Right ventricle myocardium inferior (tissue), 1 donor: ENCODE data around the gene UBTD1. TPM values are rescaled to one million over a fixed set of nuclear protein-coding genes. Genes with fewer than 3 reads are reported as not detected.
"Not testable (repeated sequence)": the region's sequence is repeated elsewhere in the genome, so short reads cannot be mapped to it uniquely, and the experiment has no call there.

ENCODE experiments used
- ATAC-seq: fragments of 200-7000 bp; cut with Tn5 transposase; one replicate; pipeline ENCODE4 v1.9.1; 2020; ENCODE audit warnings: mild to moderate bottlenecking, moderate library complexity
- DNase-seq: peaks from one replicate; pipeline ENCODE4 v3.0.0; 2021; ENCODE audit errors: missing footprints
- intact Hi-C: fragments of 100-400 bp; cut with DNase I; formaldehyde crosslinking; loops from one replicate; pipeline ENCODE4 v1.11.0; 2022
- total RNA-seq: library from RNA; stranded (reverse); fragmentation: NEBNext Ultra II Directional; extraction: Animal tissue kit (Norgen Biotek cat#: 25700); gene quantifications from one replicate; pipeline ENCODE4 v1.2.1, GENCODE V29; 2021
- donor health status: DM: no; HTN: yes; CAD: no; lungs with severe emphysema.

Gene UBTD1
- total RNA-seq, 1 donor from 2014 or later: 26.6 TPM

DNA sequence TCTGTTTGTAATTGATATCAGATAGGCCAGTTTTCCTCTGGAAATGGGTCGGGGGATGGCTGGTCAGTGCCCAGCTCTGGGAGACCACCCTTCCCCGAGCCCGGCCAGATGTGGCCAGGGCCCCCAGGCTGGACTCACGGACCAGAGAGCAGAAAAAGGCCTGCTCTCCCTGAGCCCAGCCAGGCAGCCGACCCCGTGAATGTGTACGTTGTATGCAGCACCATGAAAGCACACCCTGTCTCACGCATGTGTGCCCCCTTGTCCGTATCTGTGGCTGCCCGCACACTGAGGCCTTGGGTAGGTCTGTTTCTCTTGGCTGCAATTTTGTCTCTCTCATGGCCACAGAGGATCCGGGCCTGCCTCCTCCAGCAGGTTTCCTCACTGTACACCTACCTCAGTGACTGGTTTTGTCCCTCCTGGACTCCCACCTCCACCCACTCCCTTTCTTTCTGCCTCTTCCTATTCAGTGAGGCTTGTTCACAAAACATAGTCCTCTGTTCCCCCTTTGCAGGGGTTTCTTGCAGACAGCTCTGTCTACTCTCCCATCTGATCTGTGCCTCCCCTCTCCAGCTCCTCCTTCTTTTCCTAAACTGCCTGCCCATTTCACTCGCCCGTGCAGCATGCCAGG is 50.2 kb downstream of the UBTD1 start:
- intact Hi-C loops: loop anchor here (5.0 kb wide), 1 partner anchor 142 kb away; no protein-coding TSS in a partner anchor
- DNase-seq: no peak
- ATAC-seq: no peak

DNA sequence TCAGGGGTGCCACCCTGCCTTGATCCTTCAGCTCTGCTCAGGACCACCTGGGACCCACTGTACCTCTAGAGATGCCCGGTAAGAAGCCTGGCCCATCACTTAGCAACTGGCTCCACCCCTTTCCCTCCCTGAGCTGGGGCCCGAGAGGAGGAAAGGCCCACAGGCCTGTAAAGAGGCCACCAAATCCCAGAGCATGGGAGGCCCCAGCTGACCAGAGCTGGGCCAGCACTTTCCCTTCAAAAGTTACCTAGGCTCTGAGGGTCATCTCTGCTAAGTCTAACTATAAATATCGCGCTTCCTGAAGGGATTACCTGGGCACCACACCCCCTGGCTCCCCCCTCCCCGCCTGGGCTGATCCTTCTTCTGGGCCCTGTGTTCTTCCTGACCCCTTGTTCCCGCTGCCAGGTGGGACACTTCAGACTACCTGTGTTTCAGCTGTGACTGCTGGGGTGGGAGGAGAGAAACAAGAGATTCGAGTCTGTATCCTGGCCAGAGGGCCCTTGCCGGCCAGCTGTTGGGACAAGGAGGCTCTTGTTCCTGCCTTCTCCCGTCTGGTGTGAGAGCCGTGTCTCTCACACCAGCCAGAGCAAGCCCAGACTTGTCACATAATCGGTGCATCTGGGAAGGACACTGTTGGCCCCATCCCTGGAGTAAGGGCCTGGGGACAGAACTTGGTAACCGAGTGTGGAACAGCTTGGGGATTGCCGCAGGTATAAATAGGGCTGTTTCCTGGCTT is 51.0 kb downstream of the UBTD1 start:
- intact Hi-C loops: loop anchor here (5.0 kb wide), 2 partner anchors 52 to 142 kb away; partner anchors contain the start of genes MMS19 and UBTD1
- no peak for DNase-seq
- ATAC-seq: peak; percentile 47

DNA sequence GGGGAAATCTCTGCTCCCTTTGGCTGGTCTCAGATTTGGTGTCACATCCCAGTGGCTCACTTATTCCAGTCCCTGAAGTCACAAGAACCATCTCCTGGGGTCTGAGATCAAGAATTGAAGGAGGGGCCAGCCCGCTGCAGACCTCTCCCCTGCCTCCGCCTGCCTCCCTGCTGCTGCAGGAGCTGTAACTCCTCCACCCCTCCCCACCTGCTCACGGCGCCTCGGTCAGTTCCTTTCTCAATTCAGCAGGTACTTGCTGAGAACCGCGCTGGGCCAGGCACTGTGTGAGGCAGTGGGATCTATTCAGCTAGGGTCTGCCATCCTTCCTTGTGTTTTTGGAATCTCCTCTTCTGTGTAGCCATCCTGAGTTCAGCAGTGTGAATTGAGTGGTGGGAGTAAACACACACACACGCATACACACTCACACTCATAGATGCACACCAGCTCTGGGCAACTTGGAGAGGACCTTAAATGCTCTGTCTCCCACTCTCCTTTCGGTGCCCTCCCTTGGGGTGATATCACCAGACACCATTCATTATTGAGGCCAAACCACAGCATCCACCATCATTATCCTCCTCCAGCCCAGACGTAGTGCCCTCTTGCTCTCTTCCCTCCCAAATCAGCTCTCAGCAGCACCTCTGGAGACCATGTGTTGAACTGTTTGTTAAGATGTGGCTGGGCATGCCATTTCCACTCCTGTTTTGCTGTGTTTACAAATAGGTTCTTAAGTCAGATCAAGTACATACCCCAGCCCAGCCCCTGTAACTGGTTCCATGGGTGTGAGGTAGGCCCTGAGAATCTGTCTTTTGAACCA is 51.8 kb downstream of the UBTD1 start:
- intact Hi-C loops: loop anchor here (5.0 kb wide), 1 partner anchor 53 kb away; the partner anchor contains the start of genes MMS19 and UBTD1
- no peak for ATAC-seq
- no peak for DNase-seq

DNA sequence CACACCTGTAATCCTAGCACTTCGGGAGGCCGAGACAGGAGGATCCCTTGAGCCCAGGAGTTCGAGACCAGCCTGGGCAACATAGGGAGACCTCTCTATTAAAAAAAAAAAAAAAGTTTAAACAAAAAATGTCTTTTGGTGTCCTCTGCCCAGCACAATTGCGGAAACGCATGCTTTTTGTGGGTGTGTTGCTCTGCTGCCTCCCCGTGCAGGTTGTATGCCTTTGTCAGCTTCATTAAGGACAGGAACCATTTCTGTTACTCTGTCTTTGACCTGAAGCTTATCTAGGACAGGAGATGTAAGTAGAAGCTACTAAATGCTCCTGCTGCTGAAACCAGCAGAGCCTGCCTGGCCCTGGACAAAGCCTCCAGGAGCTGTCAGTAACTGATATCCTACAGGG is 52.5 kb downstream of the UBTD1 start:
- peak; percentile 51 for DNase-seq
- intact Hi-C loops: loop anchor here (5.0 kb wide), 1 partner anchor 54 kb away; the partner anchor contains the start of genes MMS19 and UBTD1
- no peak for ATAC-seq

DNA sequence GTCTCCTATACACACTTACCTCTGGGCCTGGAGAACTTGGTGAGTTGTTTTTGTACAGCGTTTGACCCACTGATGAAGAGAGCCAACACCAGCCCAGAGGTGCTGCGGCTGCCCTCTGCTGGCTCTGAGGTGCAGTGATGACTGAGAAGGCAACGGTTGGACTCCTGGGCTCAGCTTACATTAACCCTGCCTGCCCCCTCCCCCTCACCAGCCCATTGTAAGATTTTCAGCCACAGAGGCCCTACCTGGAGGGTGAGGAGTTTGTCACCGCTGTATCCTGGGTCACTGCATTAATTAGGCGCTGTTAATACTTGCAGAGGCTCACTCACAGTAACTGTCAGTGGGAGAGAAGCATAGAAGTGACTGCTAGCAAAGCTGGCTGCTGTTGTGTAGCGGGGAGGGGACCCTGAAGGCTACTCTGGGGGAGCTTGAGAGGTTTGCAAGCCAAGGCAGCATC is 54.9 kb downstream of the UBTD1 start:
- intact Hi-C loops: loop anchor here (1.0 to 5.0 kb wide), 2 partner anchors 56 to 90 kb away; partner anchors contain the start of genes MMS19 and UBTD1
- DNase-seq (peak; percentile 84), ATAC-seq (peak; percentile 86)

DNA sequence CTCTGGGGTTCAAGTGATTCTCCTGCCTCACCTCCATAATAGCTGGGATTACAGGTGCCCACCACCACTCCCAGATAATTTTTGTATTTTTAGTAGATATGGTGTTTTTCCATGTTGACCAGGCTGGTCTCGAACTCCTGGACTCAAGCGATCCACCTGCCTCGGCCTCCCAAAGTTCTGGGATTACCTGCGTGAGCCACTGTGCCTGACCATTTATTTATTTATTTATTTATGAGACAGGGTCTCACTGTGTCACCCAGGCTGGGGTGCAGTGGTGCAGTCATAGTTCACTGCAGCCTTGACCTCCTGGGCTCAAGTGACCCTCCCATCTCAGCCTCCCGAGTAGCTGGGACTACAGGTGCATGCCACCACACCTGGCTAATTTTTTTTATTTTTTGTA is 55.6 kb downstream of the UBTD1 start:
- intact Hi-C loops: loop anchor here (5.0 kb wide), 1 partner anchor 57 kb away; the partner anchor contains the start of genes MMS19 and UBTD1
- not testable (repeated sequence) for DNase-seq, ATAC-seq

DNA sequence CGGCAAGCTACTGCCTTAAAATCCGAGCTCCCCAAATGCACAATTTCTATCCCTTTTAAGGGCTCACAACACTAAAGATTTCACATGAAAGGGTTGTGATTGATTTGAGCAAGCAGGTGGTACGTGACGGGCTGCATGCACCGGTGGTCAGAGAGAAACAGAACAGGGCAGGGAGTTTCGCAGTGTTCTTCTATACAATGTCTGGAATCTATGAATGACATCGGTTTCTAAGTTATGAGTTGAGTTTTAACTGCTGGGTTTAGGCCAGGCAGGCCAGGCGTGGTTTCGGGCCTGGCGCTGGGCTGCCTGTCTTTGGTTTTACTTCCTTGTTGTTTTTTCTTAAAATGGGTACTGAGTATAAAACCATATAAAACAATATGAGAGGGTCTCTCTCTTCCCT is 56.8 kb downstream of the UBTD1 start:
- ATAC-seq, intact Hi-C loops, DNase-seq: not testable (repeated sequence)

DNA sequence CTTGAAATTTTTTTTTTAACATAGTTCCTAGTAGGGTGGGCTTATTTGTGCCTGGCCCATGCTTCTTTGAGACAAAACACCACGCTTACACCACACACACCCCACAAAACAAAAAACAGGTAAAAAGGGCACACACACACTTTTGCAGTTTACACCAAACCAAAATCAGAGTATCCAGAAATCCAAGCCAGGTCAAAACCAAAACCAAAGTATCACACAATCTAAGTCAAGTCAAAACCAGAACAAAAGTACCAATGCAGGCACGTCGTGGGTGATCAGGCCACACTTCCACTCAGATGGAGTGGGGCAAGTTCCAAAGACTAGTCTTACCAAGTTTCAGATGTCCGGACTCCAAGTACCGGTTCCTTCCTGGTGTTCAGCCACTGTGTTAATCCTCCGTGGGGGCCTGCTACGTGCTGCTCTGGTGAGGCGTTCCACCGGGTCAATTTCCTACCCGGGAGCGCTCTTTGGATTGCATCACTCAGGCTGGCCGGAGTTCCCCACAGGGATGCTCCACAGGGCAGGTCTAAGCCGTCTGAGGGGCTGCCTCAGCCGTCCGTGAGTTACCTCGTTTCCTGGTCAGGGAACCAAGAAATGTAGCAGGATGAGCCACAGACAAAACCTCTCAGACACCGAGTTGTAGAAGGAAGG is 62.1 kb downstream of the UBTD1 start:
- DNase-seq: peak; percentile 69
- ATAC-seq, intact Hi-C loops: not testable (repeated sequence)

DNA sequence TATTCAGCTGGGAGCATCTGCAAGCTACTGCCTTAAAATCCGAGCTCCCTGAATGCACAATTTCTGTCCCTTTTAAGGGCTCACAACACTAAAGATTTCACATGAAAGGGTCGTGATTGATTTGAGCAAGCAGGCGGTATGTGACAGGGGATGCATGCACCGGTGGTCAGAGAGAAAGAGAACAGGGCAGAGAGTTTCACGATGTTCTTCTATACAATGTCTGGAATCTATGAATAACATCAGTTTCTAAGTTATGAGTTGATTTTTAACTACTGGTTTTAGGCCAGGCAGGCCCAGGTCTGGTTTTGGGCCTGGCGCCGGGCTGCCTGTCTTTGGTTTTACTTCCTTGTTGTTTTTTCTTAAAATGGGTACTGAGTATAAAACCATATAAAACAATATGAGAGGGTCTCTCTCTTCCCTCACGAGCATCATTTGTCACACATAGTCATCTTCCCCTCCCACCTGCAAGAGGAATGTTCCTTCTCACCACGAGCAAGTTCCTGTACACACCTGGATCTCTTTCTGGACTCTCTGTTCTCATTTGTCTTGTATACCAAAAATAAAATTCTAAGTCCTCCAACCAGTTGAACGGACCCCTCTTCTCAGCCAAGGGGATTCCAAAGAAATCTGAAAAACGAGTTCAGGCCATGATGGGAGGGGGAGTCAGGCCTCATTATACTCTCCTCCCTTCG is 62.8 kb downstream of the UBTD1 start:
- intact Hi-C loops, DNase-seq, ATAC-seq: not testable (repeated sequence)

DNA sequence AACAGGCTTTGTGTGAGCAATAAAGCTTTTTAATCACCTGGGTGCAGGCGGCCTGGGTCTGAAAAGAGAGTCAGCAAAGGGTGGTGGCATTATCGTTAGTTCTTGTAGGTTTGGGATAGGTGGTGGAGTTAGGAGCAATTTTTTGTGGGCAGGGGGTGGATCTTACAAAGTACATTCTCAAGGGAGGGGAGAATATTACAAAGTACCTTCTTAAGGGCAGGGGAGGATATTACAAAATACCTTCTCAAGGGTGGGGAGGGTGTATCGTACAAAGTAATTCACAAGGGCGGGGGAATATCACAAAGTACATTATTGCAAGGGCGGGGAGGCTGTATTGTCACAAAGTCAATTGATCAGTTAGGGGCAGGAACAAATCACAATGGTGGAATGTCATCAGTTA is 63.6 kb downstream of the UBTD1 start:
- ATAC-seq, intact Hi-C loops: not testable (repeated sequence)
- peak; percentile 27 for DNase-seq

DNA sequence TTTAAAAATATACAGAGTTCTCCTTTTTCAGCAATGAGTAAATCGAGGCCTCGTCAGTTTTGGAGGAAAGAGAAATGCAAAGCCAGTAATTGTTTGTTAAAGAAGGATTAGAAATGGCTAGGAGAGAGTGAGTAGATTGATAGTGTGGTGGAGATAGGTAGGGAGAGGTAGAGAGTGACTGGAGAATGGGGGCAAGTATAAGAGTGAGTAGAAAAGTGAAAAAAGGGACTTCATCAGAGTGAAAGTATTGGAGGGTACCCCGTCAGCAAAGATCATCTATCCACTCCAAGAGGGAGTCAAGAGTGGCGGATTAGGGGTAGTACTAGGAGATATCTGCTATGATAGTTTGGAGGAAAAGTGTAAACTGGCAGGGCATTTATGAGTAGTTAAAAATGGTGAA is 64.6 kb downstream of the UBTD1 start:
- no peak for ATAC-seq
- intact Hi-C loops: no loop called here
- DNase-seq: no peak

DNA sequence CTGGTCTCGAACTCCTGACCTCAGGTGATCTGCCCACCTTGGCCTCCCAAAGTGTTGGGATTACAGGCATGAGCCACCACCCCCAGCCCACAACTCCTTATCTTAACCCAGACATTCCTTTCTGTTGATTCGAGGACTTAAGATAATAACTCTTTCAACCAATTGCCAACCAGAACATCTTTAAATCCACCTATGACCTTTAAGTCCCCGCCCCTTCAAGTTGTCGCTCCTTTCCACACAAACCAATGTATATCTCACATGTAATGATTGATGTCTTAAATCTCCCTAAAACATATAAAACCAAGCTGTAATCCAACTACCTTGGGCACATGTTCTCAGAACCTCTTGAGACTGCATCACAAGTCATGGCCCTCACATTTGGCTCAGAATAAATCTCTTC is 66.1 kb downstream of the UBTD1 start:
- ATAC-seq (no peak), DNase-seq (no peak)
- intact Hi-C loops: no loop called here

DNA sequence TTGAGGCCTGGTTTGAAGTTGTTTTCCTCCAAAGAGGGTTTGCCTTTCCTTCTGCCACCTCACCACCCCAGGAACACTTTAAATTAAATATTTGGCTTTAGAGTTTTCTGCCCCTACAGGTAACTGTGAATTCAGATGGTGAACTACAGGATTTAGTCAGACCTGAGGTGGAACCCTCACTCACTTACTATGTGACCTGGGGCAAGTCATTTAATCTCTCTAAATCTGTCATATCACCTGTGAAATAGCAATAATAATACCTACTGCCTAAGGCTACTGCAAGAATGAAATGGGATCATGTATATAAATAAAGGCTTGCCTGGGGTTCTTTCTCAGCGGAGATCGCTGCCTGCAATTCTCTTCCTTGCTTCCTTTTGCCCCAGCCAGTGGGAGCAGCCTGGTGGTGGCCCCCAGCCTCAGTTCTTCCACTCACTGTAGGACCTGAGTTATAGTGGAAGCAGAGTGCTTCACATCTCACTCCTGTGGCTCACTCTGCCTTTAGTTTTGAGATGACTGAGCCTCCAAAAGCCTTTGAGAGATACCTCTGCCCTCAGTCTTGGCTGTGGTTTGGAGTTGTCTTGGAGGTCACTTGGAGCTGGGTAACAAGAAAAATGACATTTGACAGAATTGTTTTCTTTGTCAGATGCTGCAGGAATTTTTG is 67.7 kb downstream of the UBTD1 start:
- DNase-seq (no peak), ATAC-seq (no peak)
- intact Hi-C loops: no loop called here

DNA sequence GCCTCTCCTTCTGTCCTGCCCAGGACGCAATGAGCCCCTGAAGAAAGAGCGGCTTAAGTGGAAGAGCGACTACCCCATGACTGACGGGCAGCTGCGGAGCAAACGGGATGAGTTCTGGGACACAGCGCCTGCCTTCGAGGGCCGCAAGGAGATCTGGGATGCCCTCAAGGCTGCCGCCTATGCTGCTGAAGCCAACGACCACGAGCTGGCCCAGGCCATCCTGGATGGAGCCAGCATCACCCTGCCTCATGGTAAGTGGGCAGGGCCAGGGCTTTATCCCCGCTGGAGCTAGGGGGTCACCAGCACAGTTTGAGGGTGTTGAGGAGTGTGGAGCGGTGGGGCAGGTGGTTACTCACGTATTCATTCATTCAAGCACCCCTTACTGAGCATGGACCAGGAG is 69.2 kb downstream of the UBTD1 start:
- DNase-seq (no peak), ATAC-seq (no peak)
- intact Hi-C loops: no loop called here

DNA sequence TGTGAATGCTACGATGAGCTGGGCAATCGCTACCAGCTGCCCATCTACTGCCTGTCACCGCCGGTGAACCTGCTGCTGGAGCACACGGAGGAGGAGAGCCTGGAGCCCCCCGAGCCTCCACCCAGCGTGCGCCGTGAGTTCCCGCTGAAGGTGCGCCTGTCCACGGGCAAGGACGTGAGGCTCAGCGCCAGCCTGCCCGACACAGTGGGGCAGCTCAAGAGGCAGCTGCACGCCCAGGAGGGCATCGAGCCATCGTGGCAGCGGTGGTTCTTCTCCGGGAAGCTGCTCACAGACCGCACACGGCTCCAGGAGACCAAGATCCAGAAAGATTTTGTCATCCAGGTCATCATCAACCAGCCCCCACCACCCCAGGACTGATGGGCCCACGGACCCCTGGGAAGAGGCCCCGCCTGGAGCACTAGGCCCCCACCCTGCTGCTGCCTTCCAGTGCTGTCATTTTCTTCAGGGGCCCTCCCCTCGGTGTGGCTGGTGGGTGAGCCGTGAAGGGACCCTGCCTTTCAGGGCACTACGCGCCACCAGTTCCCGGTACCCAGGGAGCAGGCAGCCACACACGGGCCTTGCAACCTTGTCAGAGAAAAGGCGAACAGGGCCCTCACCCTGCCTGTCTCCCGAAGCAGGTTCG is 71.5 kb downstream of the UBTD1 start:
- DNase-seq (peak; percentile 49), ATAC-seq (no peak)
- intact Hi-C loops: no loop called here

DNA sequence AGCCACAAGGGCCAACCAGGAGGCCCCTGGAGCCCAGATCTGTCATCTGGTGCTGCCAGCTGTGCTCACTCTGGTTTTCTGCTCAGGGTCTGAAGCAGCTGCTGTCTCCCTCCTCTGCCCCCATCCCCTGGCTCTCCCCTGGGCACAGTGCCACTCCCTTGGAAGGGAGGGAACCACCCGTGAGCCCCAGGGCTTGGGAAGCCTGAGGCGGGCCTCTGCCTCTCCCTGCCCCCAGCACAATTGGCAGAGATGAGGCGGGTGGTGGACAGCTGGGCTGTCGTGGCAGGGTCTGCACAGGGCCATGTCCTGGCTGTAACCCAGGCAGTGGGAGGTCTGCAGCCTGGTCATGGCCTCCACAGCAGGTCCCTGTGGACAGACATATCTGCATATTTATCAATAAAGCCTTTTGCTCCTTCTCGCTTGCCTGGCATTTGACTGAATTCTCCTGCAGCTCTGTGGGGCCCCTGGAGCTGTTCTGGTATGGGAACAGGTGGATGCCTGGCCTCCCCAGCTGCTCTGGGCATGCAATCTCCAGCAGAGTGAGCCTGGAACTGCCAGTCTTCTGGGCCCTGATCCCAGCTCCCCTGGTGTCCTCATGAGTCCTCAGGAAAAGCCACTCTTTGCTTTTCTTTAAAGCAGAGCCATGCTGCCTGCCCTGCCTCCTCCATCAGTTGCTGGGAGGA is 72.2 kb downstream of the UBTD1 start:
- DNase-seq (peak; percentile 43), ATAC-seq (peak; percentile 21)
- intact Hi-C loops: no loop called here
